HTERT RPE-1 (cell line): ENCODE data around the gene ARHGAP24.
"Not testable (repeated sequence)": the region's sequence is repeated elsewhere in the genome, so short reads cannot be mapped to it uniquely, and the experiment has no call there.

Source experiments
- in situ Hi-C: fragments of 300-500 bp; cut with MboI; formaldehyde crosslinking; loops from 4 replicates; pipeline ENCODE4 v1.14.3; 2020; ENCODE audit warnings: low sequenced_read_pairs

Gene ARHGAP24

DNA sequence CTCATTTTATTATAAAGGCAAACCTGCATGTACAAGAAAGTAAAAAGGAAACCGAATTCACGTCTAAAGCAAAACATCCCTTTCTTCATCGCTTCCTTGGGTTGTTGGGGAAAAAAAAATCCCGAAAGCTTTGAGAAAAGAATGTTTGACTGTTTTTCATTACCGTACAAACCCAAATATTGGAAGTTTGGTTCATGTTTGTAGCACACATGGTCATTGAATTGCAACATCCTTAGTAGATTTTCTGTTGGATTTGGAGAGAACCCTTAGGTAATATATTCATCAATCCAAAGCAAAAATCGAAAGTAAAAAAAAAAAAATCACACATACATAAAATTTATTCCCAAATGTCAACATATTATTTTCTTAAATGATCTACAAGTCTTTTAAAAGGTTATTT lies 464.6 kb downstream of the ARHGAP24 start:
- in situ Hi-C loops = no loop called here

DNA sequence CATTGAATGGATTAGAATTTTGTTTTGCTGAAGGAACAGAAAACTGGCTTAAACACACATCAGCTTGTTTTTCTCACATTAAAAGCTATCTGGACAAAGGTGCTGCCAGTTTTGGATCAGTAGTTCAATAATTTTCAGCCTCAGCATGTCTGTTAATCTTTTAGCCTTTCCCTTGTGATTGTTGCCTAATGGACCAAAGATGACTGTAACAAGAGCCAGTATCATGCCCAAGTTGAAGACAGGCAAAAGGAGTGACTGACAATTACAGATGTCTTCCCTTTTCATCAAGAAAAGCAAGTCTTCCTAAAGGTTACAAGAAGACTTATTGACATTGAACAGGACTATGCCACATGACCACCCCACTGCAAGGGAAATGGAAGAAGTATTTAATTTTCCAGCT lies 465.2 kb downstream of the ARHGAP24 start:
- in situ Hi-C loops = no loop called here

GRCh38 chr4:85942107-85942506 lies 467.2 kb downstream of the ARHGAP24 start:
- in situ Hi-C loops = no loop called here

DNA sequence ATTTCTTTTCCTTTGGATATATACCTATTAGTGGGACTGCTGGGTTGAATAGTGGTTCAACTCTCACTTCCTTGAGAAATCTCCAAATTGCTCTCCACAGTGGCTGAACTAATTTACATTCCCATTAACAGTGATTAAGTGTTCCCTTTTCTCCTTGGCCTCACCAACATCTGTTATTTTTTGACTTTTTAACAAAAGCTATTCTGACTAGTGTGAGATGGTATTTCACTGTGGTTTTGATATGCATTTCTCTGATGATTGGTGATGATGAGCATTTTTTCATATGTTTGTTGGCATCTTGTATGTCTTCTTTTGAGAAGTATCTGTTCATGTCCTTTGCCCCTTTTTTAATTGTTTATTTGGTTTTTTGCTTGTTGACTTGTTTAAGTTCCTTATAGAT lies 471.9 kb downstream of the ARHGAP24 start:
- in situ Hi-C loops = no loop called here

DNA sequence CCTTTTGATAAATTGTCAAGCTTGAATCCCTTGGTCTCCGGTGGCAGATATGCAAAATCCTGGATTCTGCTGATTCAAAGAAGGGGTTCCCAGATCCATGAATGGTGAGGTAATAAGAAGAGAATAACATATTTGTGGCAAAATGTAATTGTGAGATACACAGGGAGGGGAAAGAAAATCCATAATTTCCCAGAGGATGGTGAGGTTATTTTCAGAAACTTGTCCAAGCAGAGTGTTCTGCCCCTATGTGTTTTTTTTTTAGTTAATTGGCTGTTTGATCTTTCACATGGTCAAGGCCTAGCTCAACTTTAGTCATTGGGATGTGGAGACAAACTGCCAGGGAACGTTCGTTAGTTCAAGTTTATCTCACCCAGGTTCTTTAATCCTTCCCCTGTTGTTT lies 476.1 kb downstream of the ARHGAP24 start:
- in situ Hi-C loops = no loop called here

GRCh38 chr4:85952528-85952927 lies 477.6 kb downstream of the ARHGAP24 start:
- in situ Hi-C loops = no loop called here

GRCh38 chr4:85952972-85953650 lies 478.2 kb downstream of the ARHGAP24 start:
- in situ Hi-C loops = no loop called here

- in situ Hi-C loops = no loop called here
Measured at GRCh38 chr4:85953651-85954018, 478.7 kb downstream of the ARHGAP24 start.

DNA sequence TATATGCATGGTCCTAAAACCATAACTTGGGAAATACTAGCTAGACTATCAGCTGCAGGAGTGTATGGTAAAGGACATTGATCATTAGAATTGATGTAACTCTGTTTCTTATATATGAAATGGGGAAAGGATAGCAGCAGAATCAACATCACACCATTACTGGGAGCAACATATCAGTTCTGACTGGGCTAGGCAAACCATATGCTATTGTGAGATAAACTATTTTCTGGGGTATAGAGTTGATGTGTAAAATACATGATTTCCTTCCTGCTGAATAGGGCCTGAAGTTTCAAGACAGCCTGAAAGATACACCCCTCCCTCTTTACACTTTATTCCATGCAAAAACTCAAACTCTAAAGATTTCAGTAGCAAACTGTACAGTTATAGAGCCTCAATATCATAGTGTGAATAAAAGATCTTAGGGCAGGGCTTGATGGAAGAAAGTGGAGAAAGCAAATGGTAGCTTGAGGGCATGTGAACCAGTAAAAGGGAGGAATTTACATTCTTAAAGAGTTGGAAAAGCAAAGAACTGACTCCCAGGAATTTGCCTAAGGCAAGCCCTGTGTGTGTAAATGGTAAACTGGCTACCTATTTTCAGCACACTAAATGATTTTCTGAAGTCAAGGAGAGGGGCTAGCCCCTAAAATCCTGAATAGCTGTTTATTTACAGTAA lies 480.8 kb downstream of the ARHGAP24 start:
- in situ Hi-C loops = no loop called here

DNA sequence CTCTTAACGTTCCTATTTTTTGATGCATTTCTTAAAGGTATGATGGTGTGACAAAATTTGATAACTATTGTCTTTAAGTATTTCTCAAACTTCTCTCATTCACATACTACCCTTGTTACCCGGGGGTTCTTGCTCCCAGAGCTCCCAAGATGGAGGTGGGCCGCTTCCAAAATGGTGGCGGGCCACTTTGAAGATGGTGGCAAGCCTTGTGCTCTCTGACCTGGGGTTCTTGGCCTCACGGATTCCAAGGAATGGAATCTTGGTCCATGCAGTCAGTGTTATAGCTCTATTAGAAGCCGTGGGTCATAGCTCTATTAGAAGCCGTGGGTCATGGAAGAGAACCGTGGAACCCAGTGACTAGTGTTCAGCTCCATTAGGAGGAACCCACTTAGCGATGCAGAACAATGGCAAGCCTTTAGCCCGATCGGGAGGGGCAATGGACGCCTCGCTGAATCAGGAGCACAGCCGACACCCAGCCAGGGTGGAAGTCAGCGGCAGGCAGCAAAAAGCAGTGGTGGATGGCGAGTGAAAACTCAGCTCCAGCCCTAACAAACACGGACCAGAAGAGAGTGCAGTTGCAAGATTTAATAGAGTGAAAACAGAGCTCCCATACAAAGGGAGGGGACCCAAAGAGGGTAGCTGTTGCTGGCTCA lies 481.5 kb downstream of the ARHGAP24 start:
- in situ Hi-C loops = no loop called here

GRCh38 chr4:85961887-85962286 lies 486.9 kb downstream of the ARHGAP24 start:
- in situ Hi-C loops = no loop called here

DNA sequence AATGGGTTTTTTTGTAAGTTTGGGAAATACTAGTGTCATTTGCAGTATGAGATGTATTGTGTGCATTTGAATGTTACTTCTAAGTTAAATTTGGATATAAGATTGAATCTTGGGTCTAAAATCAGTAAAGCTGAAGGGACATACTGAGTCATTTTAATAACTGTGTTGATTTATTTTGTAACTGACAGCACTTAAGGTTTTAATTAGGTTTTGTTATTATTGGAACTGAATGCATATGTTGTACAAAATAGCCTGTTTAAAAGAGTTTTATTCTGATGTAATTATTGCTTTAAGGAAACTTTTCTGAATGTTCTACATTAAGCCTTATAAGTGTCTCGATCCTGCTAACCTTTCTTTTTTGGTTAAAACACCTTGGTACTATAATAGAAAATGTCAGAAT lies 488.3 kb downstream of the ARHGAP24 start:
- in situ Hi-C loops = no loop called here

- in situ Hi-C loops = no loop called here
Measured at GRCh38 chr4:85964298-85964697, 489.3 kb downstream of the ARHGAP24 start.

DNA sequence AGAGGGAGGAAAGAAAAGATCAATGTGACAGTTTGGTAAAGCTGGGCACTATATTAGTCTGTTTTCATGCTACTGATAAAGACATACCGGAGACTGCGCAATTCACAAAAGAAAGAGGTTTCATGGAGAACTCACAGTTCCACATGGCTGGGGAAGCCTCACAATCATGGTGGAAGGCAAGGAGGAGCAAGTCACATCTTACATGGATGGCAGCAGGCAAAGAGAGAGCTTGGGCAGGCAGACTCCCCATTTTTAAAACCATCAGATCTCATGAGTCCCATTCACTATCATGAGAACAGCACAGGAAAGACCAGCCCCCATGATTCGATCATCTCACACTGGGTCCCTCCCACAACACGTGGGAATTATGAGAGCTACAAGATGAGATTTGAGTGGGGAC lies 490.1 kb downstream of the ARHGAP24 start:
- in situ Hi-C loops = not testable (repeated sequence)

GRCh38 chr4:85965529-85965928 lies 490.6 kb downstream of the ARHGAP24 start:
- in situ Hi-C loops = no loop called here

GRCh38 chr4:85966373-85966772 lies 491.4 kb downstream of the ARHGAP24 start:
- in situ Hi-C loops = no loop called here

DNA sequence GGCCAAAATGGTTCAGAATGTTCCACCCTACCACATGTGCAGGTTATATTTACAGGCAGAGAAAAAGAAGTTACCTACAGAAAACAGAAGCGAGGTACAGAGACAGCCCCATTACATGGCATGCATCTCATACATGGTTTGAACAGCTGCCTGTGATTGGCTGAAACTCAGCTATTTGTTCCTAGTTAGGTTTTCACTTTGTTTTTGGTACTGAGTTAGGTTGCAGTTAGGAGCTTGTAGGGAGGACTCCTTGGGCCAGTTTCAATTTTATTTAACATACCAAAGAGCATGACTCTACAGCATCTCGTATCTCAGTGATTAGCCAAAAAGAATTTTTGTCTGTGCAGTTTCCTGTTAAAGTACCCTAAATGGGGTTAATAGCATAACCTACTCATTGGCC lies 492.9 kb downstream of the ARHGAP24 start:
- in situ Hi-C loops = no loop called here

DNA sequence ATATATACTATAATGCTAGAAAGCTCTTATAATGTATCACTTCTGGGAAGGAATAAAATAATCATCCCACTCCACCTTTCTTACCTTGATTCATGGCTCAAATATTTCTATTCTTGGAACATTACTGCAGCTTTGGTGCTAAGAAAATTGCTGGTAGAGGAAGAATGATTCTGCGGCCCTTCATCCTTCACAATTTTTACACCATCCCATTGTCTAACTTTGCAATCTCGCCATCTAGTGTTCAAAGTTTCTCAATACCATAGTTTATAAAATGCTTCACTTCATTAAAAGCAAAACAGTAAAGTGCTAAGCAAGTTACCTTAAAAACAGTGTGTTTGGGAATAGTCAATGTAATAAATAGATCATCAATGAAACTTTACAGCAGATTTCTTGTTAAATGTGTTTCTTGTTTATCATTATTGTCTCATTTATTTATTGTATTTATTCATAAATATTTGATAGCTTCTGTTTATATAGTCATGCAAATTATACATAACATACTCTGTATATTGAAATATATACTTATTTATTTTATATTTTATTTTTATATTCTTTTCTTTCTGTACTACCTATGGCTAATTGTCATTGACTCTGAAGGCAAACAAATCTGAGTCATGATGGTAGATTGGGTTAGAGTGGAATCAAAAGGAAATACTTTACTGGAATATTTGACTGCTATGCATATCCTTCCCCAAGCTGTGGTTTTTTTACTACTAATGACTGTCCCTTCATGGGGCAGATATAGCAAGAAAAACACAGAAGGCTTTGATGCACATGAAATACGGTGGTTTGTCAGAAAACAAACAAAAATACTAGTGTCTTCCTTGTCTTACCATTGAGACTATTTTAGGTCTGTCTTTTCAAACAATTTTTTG lies 494.2 kb downstream of the ARHGAP24 start:
- in situ Hi-C loops = no loop called here

DNA sequence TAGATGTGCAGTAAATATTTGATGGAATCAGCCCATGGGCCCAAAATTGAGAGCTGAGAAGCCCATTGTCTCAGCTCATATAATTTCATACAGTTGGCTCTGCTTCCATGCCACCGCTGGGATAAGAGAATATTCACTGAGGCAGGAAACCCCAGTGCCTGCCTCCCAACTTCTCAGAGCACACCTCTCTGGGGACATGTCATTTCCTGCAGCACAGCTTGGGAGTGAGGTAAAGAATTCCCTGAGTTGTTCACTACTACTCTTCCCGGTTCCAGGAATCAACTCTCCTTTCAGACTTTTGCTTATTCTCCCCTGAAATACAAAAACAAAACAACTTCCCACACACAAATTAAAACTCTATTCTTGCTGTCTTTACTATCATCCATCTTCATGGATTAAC lies 495.6 kb downstream of the ARHGAP24 start:
- in situ Hi-C loops = no loop called here

GRCh38 chr4:85979276-85979675 lies 504.3 kb downstream of the ARHGAP24 start:
- in situ Hi-C loops = no loop called here

DNA sequence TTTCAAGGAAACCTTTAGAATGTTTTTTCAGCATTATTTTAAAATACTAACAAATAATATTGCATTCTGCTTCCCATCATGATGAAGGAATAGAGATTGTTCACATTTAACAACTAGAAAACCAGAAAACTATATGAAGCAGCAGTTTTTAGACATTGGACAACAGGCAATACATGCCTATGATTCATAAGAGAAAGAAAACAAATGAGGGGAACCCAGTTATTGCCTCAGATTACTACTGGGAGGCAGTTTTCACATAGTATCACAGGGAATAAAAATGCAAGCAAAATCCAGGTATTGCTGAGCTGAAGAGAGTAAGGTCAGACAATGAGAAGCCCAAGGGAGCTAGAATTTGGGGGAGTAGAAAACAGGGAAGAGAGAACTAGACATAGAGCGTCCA lies 511.3 kb downstream of the ARHGAP24 start:
- in situ Hi-C loops = no loop called here
